ENCODE measurements around the gene ERCC4. TPM values are rescaled to one million over a fixed set of nuclear protein-coding genes. Genes with fewer than 3 reads are reported as not detected.

ERCC4 gene
- total RNA-seq, 1 donor from 2014 or later, result 13.9 TPM

DNA sequence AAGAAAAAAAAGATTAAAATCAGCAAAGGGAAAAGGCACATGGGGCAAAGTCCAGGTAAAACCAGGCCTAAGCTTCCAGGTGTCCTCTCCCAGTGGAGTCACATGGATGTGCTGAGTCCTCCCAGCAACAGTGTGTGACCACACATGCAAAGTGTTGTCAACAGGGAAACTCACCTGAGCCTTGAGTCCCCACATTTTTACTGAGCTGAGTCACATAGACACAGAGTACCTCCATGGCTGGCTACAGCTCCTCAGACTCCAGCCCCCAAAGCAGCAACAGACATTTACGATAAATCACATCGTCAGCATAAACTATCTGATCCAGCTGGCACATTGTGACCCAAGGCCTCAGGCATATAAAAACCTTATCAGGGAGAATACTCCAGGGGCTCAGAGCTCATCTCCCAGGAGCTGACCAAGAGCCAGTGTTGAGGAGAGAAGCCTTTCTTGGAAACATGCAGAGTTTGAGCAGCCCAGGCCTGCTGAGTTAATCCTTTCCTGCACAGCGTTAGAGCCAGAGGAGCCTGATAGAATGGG, 20.5 kb downstream of the ERCC4 start:
- Histone ChIP-seq H3K4me3 (ENCODE audit: insufficient read depth, low read depth, low read length) (no peak overlapping the region), H4K20me1 (ENCODE audit: insufficient read depth, low read length) (no peaks in the 10 kb centered on the region), H3K4me1 (ENCODE audit: insufficient read depth, low read length) (no peaks in the 10 kb centered on the region), H3K36me3 (ENCODE audit: insufficient read depth, low read length) (peaks cover 25% of the 10 kb centered on the region), H3K27ac (ENCODE audit: low read depth, low read length) (no peak overlapping the region), H3K27me3 (ENCODE audit: insufficient read depth, low read length) (no peaks in the 10 kb centered on the region), H2AFZ (ENCODE audit: low read depth, low read length) (no peak overlapping the region), H3K79me2 (ENCODE audit: insufficient read depth, low read length) (no peaks in the 10 kb centered on the region), H3K9me3 (ENCODE audit: insufficient read depth, low read depth, low read length) (no peaks in the 10 kb centered on the region), H3K4me2 (ENCODE audit: low read length) (no peak overlapping the region), H3K9ac (ENCODE audit: low read length) (no peak overlapping the region)
- TF ChIP-seq EZH2 (IDR thresholded peaks at IDR 0.05; ENCODE audit: insufficient read depth, low read length), result no peak
- TF ChIP-seq, protein P1, sequence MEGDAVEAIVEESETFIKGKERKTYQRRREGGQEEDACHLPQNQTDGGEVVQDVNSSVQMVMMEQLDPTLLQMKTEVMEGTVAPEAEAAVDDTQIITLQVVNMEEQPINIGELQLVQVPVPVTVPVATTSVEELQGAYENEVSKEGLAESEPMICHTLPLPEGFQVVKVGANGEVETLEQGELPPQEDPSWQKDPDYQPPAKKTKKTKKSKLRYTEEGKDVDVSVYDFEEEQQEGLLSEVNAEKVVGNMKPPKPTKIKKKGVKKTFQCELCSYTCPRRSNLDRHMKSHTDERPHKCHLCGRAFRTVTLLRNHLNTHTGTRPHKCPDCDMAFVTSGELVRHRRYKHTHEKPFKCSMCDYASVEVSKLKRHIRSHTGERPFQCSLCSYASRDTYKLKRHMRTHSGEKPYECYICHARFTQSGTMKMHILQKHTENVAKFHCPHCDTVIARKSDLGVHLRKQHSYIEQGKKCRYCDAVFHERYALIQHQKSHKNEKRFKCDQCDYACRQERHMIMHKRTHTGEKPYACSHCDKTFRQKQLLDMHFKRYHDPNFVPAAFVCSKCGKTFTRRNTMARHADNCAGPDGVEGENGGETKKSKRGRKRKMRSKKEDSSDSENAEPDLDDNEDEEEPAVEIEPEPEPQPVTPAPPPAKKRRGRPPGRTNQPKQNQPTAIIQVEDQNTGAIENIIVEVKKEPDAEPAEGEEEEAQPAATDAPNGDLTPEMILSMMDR (IDR thresholded peaks at IDR 0.05; ENCODE audit: insufficient read depth, low read depth, low read length), result no peak
- Mint-ChIP-seq H3K4me3 (ENCODE audit: unreplicated experiment) (no peak overlapping the region), H3K36me3 (ENCODE audit: low read depth, unreplicated experiment) (peaks cover 12% of the 10 kb centered on the region), H3K4me1 (ENCODE audit: low read depth, unreplicated experiment) (peaks cover 12% of the 10 kb centered on the region), H3K27ac (ENCODE audit: unreplicated experiment) (peak overlapping the region; percentile 7), H3K9me3 (ENCODE audit: unreplicated experiment) (peaks cover 3% of the 10 kb centered on the region), H3K27me3 (ENCODE audit: low read depth, unreplicated experiment) (no peaks in the 10 kb centered on the region)
- DNase-seq (ENCODE audit: low read depth), result no peak
- FAIRE-seq, result no peak

- Mint-ChIP-seq H3K27ac (ENCODE audit: unreplicated experiment) (no peak overlapping the region), H3K27me3 (ENCODE audit: low read depth, unreplicated experiment) (no peaks in the 10 kb centered on the region), H3K4me3 (ENCODE audit: unreplicated experiment) (no peak overlapping the region), H3K9me3 (ENCODE audit: unreplicated experiment) (peaks cover 3% of the 10 kb centered on the region), H3K36me3 (ENCODE audit: low read depth, unreplicated experiment) (peaks cover 12% of the 10 kb centered on the region), H3K4me1 (ENCODE audit: low read depth, unreplicated experiment) (peaks cover 3% of the 10 kb centered on the region)
- H3K27ac ChIP-seq (ENCODE audit: low read depth, low read length), result no peak overlapping the region
- H3K4me1 ChIP-seq (ENCODE audit: insufficient read depth, low read length), result no peaks in the 10 kb centered on the region
- H3K79me2 ChIP-seq (ENCODE audit: insufficient read depth, low read length), result no peaks in the 10 kb centered on the region
- FAIRE-seq (no peak), DNase-seq (ENCODE audit: low read depth) (no peak)
- no peak overlapping the region for H3K4me2 ChIP-seq (ENCODE audit: low read length)
- H3K36me3 ChIP-seq (ENCODE audit: insufficient read depth, low read length), result peaks cover 13% of the 10 kb centered on the region
- no peaks in the 10 kb centered on the region for H3K27me3 ChIP-seq (ENCODE audit: insufficient read depth, low read length)
- H4K20me1 ChIP-seq (ENCODE audit: insufficient read depth, low read length), result no peaks in the 10 kb centered on the region
- no peak overlapping the region for H3K4me3 ChIP-seq (ENCODE audit: insufficient read depth, low read depth, low read length)
- no peaks in the 10 kb centered on the region for H3K9me3 ChIP-seq (ENCODE audit: insufficient read depth, low read depth, low read length)
- no peak overlapping the region for H3K9ac ChIP-seq (ENCODE audit: low read length)
- TF ChIP-seq, protein P1 (IDR thresholded peaks at IDR 0.05; ENCODE audit: insufficient read depth, low read depth, low read length), result no peak
- TF ChIP-seq EZH2 (IDR thresholded peaks at IDR 0.05; ENCODE audit: insufficient read depth, low read length), result no peak
- H2AFZ ChIP-seq (ENCODE audit: low read depth, low read length), result no peak overlapping the region
Measured at GRCh38 chr16:13944816-13945215, 24.9 kb downstream of the ERCC4 start.

- FAIRE-seq (no peak), DNase-seq (ENCODE audit: low read depth) (no peak)
- Histone ChIP-seq H3K79me2 (ENCODE audit: insufficient read depth, low read length) (no peaks in the 10 kb centered on the region), H3K9me3 (ENCODE audit: insufficient read depth, low read depth, low read length) (no peaks in the 10 kb centered on the region), H4K20me1 (ENCODE audit: insufficient read depth, low read length) (no peaks in the 10 kb centered on the region), H3K4me2 (ENCODE audit: low read length) (no peak overlapping the region), H2AFZ (ENCODE audit: low read depth, low read length) (no peak overlapping the region), H3K27ac (ENCODE audit: low read depth, low read length) (no peak overlapping the region), H3K36me3 (ENCODE audit: insufficient read depth, low read length) (peaks cover 13% of the 10 kb centered on the region), H3K9ac (ENCODE audit: low read length) (no peak overlapping the region), H3K4me3 (ENCODE audit: insufficient read depth, low read depth, low read length) (no peak overlapping the region), H3K27me3 (ENCODE audit: insufficient read depth, low read length) (no peaks in the 10 kb centered on the region), H3K4me1 (ENCODE audit: insufficient read depth, low read length) (no peaks in the 10 kb centered on the region)
- TF ChIP-seq, protein P1 (IDR thresholded peaks at IDR 0.05; ENCODE audit: insufficient read depth, low read depth, low read length), result no peak
- no peak for TF ChIP-seq EZH2 (IDR thresholded peaks at IDR 0.05; ENCODE audit: insufficient read depth, low read length)
- Mint-ChIP-seq H3K4me1 (ENCODE audit: low read depth, unreplicated experiment) (no peaks in the 10 kb centered on the region), H3K27me3 (ENCODE audit: low read depth, unreplicated experiment) (no peaks in the 10 kb centered on the region), H3K36me3 (ENCODE audit: low read depth, unreplicated experiment) (peaks cover 9% of the 10 kb centered on the region), H3K27ac (ENCODE audit: unreplicated experiment) (no peak overlapping the region), H3K9me3 (ENCODE audit: unreplicated experiment) (peaks cover 3% of the 10 kb centered on the region), H3K4me3 (ENCODE audit: unreplicated experiment) (no peak overlapping the region)
Measured at GRCh38 chr16:13945744-13946485, 26.0 kb downstream of the ERCC4 start.
